ENCODE data around the gene WDR44. TPM values are rescaled to one million over a fixed set of nuclear protein-coding genes. Genes with fewer than 3 reads are reported as not detected.
"Not testable (repeated sequence)": the region's sequence is repeated elsewhere in the genome, so short reads cannot be mapped to it uniquely, and the experiment has no call there.

The WDR44 gene, protein sequence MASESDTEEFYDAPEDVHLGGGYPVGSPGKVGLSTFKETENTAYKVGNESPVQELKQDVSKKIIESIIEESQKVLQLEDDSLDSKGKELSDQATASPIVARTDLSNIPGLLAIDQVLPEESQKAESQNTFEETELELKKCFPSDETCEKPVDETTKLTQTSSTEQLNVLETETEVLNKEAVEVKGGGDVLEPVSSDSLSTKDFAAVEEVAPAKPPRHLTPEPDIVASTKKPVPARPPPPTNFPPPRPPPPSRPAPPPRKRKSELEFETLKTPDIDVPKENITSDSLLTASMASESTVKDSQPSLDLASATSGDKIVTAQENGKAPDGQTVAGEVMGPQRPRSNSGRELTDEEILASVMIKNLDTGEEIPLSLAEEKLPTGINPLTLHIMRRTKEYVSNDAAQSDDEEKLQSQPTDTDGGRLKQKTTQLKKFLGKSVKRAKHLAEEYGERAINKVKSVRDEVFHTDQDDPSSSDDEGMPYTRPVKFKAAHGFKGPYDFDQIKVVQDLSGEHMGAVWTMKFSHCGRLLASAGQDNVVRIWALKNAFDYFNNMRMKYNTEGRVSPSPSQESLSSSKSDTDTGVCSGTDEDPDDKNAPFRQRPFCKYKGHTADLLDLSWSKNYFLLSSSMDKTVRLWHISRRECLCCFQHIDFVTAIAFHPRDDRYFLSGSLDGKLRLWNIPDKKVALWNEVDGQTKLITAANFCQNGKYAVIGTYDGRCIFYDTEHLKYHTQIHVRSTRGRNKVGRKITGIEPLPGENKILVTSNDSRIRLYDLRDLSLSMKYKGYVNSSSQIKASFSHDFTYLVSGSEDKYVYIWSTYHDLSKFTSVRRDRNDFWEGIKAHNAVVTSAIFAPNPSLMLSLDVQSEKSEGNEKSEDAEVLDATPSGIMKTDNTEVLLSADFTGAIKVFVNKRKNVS
- total RNA-seq: 10 to 100 TPM; 19.1 to 21.2 TPM
- polyA plus RNA-seq: 1 to 10 TPM; 8.4 to 9.2 TPM
- long read RNA-seq, donor 1, partial matches to known transcripts: 6 of 10 reads
- long read RNA-seq, donor 1, other reads (novel, unspliced or antisense): 4 of 10 reads
- long read RNA-seq, donor 2, full-length matches to known transcripts: 6 of 19 reads
- long read RNA-seq, donor 2, partial matches to known transcripts: 7 of 19 reads
- long read RNA-seq, donor 2, other reads (novel, unspliced or antisense): 6 of 19 reads

DNA sequence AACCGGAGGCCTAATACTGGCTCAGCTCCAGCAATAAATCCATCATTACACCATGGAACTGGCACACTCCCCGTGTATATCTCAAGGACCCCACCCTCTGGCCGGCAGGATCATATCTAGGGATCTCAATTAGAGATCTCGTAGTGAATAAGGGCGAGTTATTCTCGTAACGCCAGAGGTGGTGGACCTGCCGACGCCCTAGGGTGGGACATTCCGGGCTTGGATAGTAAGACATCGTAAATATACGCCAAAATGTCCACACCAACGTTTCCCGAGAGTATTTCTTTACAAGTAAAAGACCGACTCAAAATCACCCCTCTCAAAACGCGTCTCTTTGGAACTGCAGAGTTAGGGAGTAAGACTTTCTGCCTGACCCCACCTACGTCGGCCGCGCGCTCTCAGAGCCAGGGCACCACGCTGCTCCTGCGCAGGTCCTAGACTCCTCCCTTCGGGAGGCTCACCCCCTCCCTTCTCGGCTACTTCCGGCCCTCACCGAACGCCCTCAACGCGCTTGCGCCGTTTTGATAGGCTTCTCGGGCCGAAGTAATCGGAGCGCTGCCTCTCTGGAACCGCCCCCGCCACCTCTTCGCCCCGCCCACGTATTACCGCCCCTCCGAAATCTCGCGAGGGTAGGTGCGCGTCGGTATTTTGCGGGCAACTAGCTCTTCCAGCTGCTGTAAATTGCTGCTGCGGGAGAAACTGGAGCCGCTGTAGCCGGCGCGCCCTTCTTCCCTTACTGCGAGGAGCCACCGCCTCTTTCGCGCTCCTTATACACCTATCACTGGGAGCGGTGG is at the start of gene WDR44:
Gene WDR44 (plus strand): TSS at position 643 of the 794 bp plus-strand sequence. CDS start 398 bp downstream, outside the sequence.
- DNase-seq: peak; percentile 96 to 97
- Histone ChIP-seq H3K27me3 (ENCODE audit: control insufficient read depth in 1 of 2, insufficient read depth in 2 of 2, low read length in 1 of 2) (no peaks in the 10 kb centered on the region), H3K36me3 (ENCODE audit: control insufficient read depth in 1 of 2, insufficient read depth in 2 of 2, low read length in 1 of 2) (no peaks in the 10 kb centered on the region), H3K9me3 (ENCODE audit: control insufficient read depth, low read length) (no peaks in the 10 kb centered on the region), H3K27ac (ENCODE audit: low read depth in 1 of 2, low read length in 2 of 2) (peak within 1 kb of the TSS; percentile 16 to 82), H3K4me3 (ENCODE audit: low read length in 2 of 2) (peak within 1 kb of the TSS; percentile 77 to 79), H3K4me1 (ENCODE audit: control insufficient read depth in 1 of 2, insufficient read depth in 2 of 2, low read length in 2 of 2) (no peaks in the 10 kb centered on the region)
- peak; percentile 96 for ATAC-seq (ENCODE audit: low FRiP score)
- WGBS, 2 donors: 0 to 27% methylated on average over 59 to 60 of the region's 60 CpGs
- intact Hi-C loops (cut with DNase I): no loop called here

DNA sequence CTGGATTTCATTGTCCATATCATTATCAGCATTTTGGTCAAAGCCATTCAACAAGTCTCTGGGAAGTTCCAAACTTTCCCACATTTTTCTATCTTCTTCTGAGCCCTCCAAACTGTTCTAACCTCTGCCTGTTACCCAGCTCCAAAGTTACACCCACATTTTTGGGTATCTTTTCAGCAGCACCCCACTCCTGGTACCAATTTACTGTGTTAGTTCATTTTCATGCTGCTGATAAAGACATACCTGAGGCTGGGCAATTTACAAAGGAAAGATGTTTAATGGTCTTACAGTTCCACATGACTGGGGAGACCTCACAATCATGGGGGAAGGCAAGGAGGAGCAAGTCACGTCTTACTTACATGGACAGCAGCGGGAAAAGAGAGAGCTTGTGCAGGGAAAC is 40.1 kb upstream of the WDR44 start:
- DNase-seq; H3K27me3 ChIP-seq (ENCODE audit: control insufficient read depth in 1 of 2, insufficient read depth in 2 of 2, low read length in 1 of 2); H3K27ac ChIP-seq (ENCODE audit: low read depth in 1 of 2, low read length in 2 of 2); H3K9me3 ChIP-seq (ENCODE audit: control insufficient read depth, low read length); H3K4me3 ChIP-seq (ENCODE audit: low read length in 2 of 2); intact Hi-C loops (cut with DNase I); H3K36me3 ChIP-seq (ENCODE audit: control insufficient read depth in 1 of 2, insufficient read depth in 2 of 2, low read length in 1 of 2); ATAC-seq (ENCODE audit: low FRiP score); H3K4me1 ChIP-seq (ENCODE audit: control insufficient read depth in 1 of 2, insufficient read depth in 2 of 2, low read length in 2 of 2): not testable (repeated sequence)
- 85 to 86% methylated on average over 2 of the region's 2 CpGs for WGBS, 2 donors

DNA sequence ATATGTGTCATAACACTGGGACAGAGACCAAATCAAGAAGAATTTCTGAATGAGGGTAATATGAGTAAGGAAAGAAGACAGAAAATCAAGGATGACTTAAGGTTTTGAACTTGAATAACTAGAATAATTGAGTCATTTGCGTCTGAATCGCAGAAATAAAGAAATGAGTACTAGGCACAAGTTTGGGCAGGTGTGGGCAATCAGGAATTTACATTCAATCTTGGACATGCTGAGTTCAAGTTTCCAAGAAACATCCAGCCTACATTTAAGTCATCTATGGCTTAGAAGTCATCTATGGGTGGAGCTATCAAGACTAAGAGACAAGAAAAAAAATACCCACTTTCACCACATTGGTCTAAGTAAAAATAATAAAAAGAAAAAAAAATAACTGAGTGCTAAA is 30.4 kb upstream of the WDR44 start:
- no peaks in the 10 kb centered on the region for H3K36me3 ChIP-seq (ENCODE audit: control insufficient read depth in 1 of 2, insufficient read depth in 2 of 2, low read length in 1 of 2)
- no peak for DNase-seq
- no peak overlapping the region for H3K27ac ChIP-seq (ENCODE audit: low read depth in 1 of 2, low read length in 2 of 2)
- H3K9me3 ChIP-seq (ENCODE audit: control insufficient read depth, low read length): no peaks in the 10 kb centered on the region
- no peaks in the 10 kb centered on the region for H3K4me1 ChIP-seq (ENCODE audit: control insufficient read depth in 1 of 2, insufficient read depth in 2 of 2, low read length in 2 of 2)
- H3K4me3 ChIP-seq (ENCODE audit: low read length in 2 of 2): no peak overlapping the region
- intact Hi-C loops (cut with DNase I): no loop called here
- H3K27me3 ChIP-seq (ENCODE audit: control insufficient read depth in 1 of 2, insufficient read depth in 2 of 2, low read length in 1 of 2): no peaks in the 10 kb centered on the region
- ATAC-seq (ENCODE audit: low FRiP score): no peak
- 66 to 96% methylated on average over 2 of the region's 2 CpGs for WGBS, 2 donors

DNA sequence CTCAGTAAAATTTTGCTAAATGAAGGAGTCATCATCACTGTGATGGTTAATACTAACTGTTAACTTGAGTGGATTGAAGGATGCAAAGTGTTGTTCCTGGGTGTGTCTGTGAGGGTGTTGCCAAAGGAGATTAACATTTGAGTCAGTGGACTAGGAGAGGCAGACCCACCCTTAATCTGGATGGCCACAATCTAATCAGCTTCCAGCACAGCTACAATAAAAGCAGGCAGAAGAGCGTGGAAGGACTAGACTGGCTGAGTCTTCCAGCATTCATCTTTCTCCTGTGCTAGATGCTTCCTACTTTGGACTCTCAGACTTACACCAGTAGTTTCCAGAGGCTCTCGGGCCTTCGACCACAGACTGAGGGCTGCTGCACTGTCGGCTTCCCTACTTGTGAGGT is 21.3 kb upstream of the WDR44 start:
- Histone ChIP-seq H3K9me3 (ENCODE audit: control insufficient read depth, low read length) (no peaks in the 10 kb centered on the region), H3K27ac (ENCODE audit: low read depth in 1 of 2, low read length in 2 of 2) (no peak overlapping the region), H3K36me3 (ENCODE audit: control insufficient read depth in 1 of 2, insufficient read depth in 2 of 2, low read length in 1 of 2) (no peaks in the 10 kb centered on the region), H3K4me1 (ENCODE audit: control insufficient read depth in 1 of 2, insufficient read depth in 2 of 2, low read length in 2 of 2) (no peaks in the 10 kb centered on the region), H3K27me3 (ENCODE audit: control insufficient read depth in 1 of 2, insufficient read depth in 2 of 2, low read length in 1 of 2) (no peaks in the 10 kb centered on the region), H3K4me3 (ENCODE audit: low read length in 2 of 2) (no peak overlapping the region)
- WGBS, 2 donors: 73 to 90% methylated on average over 4 of the region's 4 CpGs
- no peak for DNase-seq
- intact Hi-C loops (cut with DNase I): no loop called here
- ATAC-seq (ENCODE audit: low FRiP score): no peak

DNA sequence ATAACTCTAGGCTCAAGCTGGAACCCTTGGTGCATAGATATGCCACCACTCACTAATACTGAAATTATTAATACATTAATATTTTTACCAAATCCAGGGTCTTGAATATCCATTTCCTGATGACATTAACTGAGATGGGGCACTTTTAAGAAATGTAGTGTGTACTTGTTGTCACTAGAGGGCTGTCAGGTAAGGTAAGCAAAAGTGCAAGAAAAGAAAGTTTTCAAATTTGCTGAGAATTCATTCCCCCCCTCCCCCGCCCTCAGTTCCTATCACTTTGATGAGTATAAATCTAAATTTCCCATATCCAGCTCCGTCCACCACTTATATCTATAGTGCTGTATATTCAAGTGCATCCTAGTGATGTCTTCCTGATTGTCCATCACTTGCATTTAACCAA is 20.5 kb upstream of the WDR44 start:
- Histone ChIP-seq H3K36me3 (ENCODE audit: control insufficient read depth in 1 of 2, insufficient read depth in 2 of 2, low read length in 1 of 2) (no peaks in the 10 kb centered on the region), H3K4me1 (ENCODE audit: control insufficient read depth in 1 of 2, insufficient read depth in 2 of 2, low read length in 2 of 2) (no peaks in the 10 kb centered on the region), H3K27ac (ENCODE audit: low read depth in 1 of 2, low read length in 2 of 2) (no peak overlapping the region), H3K27me3 (ENCODE audit: control insufficient read depth in 1 of 2, insufficient read depth in 2 of 2, low read length in 1 of 2) (no peaks in the 10 kb centered on the region), H3K4me3 (ENCODE audit: low read length in 2 of 2) (no peak overlapping the region), H3K9me3 (ENCODE audit: control insufficient read depth, low read length) (no peaks in the 10 kb centered on the region)
- DNase-seq: no peak
- no peak for ATAC-seq (ENCODE audit: low FRiP score)
- intact Hi-C loops (cut with DNase I): no loop called here
- WGBS, 2 donors: 37 to 43% methylated on average over 2 of the region's 2 CpGs

DNA sequence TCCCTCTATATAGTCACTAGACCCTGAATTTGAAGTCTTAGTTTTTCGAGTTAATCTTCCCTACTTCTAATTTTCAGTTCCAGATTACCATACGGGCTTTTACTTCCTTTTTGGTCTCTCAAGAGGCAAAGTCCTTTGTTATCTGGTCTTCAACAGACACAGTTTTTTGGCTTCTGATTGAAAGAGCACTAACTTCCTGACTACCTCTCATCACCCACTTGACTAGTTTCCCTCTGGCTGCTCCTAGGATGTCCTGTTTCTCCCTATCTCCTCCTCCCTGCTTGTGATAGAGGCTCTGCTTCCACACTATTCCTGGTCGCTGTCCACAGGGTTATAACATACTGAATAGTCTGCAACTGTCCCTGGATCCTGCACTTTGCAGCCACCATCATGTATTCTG is 16.7 kb upstream of the WDR44 start:
- Histone ChIP-seq H3K4me3 (ENCODE audit: low read length in 2 of 2) (no peak overlapping the region), H3K27me3 (ENCODE audit: control insufficient read depth in 1 of 2, insufficient read depth in 2 of 2, low read length in 1 of 2) (no peaks in the 10 kb centered on the region), H3K36me3 (ENCODE audit: control insufficient read depth in 1 of 2, insufficient read depth in 2 of 2, low read length in 1 of 2) (no peaks in the 10 kb centered on the region), H3K4me1 (ENCODE audit: control insufficient read depth in 1 of 2, insufficient read depth in 2 of 2, low read length in 2 of 2) (no peaks in the 10 kb centered on the region), H3K27ac (ENCODE audit: low read depth in 1 of 2, low read length in 2 of 2) (no peak overlapping the region), H3K9me3 (ENCODE audit: control insufficient read depth, low read length) (no peaks in the 10 kb centered on the region)
- ATAC-seq (ENCODE audit: low FRiP score) (no peak), DNase-seq (no peak)
- intact Hi-C loops (cut with DNase I): no loop called here
- 69 to 80% methylated on average over 3 of the region's 3 CpGs for WGBS, 2 donors

DNA sequence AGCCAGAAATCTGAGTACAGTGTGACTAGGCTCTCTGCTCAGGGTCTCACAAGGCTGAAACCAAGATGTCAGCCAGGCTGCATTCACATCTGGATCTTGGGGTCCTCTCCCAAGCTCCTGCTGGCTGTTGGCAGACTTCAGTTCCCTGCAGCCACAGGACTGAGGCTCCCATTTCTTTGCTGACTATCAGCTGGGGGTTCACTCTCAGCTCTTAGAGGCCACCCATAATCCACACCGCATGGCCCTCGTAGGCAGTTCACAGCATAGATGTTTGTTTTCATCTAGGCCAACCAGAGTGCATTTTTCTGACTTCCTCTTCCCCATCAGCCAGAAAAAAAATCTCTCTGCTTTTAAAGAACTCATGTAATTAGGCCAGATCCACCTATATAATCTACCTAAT is 8.2 kb upstream of the WDR44 start:
- WGBS, 2 donors: 65 to 74% methylated on average over 2 of the region's 2 CpGs
- no peak overlapping the region for H3K4me3 ChIP-seq (ENCODE audit: low read length in 2 of 2)
- no peaks in the 10 kb centered on the region for H3K9me3 ChIP-seq (ENCODE audit: control insufficient read depth, low read length)
- intact Hi-C loops (cut with DNase I): no loop called here
- DNase-seq (no peak), ATAC-seq (ENCODE audit: low FRiP score) (no peak)
- no peaks in the 10 kb centered on the region for H3K4me1 ChIP-seq (ENCODE audit: control insufficient read depth in 1 of 2, insufficient read depth in 2 of 2, low read length in 2 of 2)
- H3K27ac ChIP-seq (ENCODE audit: low read depth in 1 of 2, low read length in 2 of 2): no peak overlapping the region
- no peaks in the 10 kb centered on the region for H3K27me3 ChIP-seq (ENCODE audit: control insufficient read depth in 1 of 2, insufficient read depth in 2 of 2, low read length in 1 of 2)
- no peaks in the 10 kb centered on the region for H3K36me3 ChIP-seq (ENCODE audit: control insufficient read depth in 1 of 2, insufficient read depth in 2 of 2, low read length in 1 of 2)

DNA sequence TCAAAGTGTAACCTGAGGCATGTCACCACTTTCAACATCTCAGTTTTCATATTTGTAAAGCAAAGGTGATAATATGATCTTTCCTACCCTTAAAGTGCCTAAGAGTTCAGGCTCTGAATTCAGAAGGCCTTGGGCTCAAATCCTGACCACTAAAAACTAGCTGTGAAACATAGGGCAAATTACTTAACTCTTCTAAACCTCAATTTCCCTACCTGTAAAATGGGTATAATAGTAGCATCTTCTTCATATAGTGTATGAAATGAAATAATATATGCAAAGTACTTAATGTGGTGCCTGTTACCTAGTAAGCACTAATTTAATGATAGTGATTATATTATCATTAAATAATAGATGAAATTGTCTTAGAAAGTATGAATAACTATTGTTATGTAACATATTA is 7.0 kb upstream of the WDR44 start:
- Histone ChIP-seq H3K9me3 (ENCODE audit: control insufficient read depth, low read length) (no peaks in the 10 kb centered on the region), H3K27me3 (ENCODE audit: control insufficient read depth in 1 of 2, insufficient read depth in 2 of 2, low read length in 1 of 2) (no peaks in the 10 kb centered on the region), H3K4me1 (ENCODE audit: control insufficient read depth in 1 of 2, insufficient read depth in 2 of 2, low read length in 2 of 2) (no peaks in the 10 kb centered on the region), H3K36me3 (ENCODE audit: control insufficient read depth in 1 of 2, insufficient read depth in 2 of 2, low read length in 1 of 2) (no peaks in the 10 kb centered on the region), H3K27ac (ENCODE audit: low read depth in 1 of 2, low read length in 2 of 2) (no peak overlapping the region), H3K4me3 (ENCODE audit: low read length in 2 of 2) (no peak overlapping the region)
- intact Hi-C loops (cut with DNase I): no loop called here
- DNase-seq (no peak), ATAC-seq (ENCODE audit: low FRiP score) (no peak)

Data from aorta (tissue), 5 donors.